Measurements from ENCODE around the gene LRRC74B.

The LRRC74B gene

GRCh38 chr22:21099578-21099977 is 53.8 kb downstream of the LRRC74B start:
- FAIRE-seq: no peak
- DNase-seq (ENCODE audit: insufficient read length, low spot score): no peak

- DNase-seq (ENCODE audit: insufficient read length, low spot score) (no peak), FAIRE-seq (peak; percentile 59)
Measured at GRCh38 chr22:21100149-21101032, 54.6 kb downstream of the LRRC74B start.

- no peak for FAIRE-seq
- DNase-seq (ENCODE audit: insufficient read length, low spot score): no peak
Measured at GRCh38 chr22:21101877-21102638, 56.3 kb downstream of the LRRC74B start.

- FAIRE-seq: no peak
- DNase-seq (ENCODE audit: insufficient read length, low spot score): no peak
Measured at GRCh38 chr22:21102659-21103267, 57.0 kb downstream of the LRRC74B start.

GRCh38 chr22:21103633-21104032 is 57.9 kb downstream of the LRRC74B start:
- no peak for FAIRE-seq

GRCh38 chr22:21104126-21104691 is 58.5 kb downstream of the LRRC74B start:
- FAIRE-seq (no peak), DNase-seq (ENCODE audit: insufficient read length, low spot score) (no peak)

More at GRCh38 chr22:21103633-21104032, 57.9 kb downstream of the LRRC74B start:
- no peak for DNase-seq (ENCODE audit: insufficient read length, low spot score)

- no peak for DNase-seq (ENCODE audit: insufficient read length, low spot score)
- no peak for FAIRE-seq
Measured at GRCh38 chr22:21105294-21105693, 59.5 kb downstream of the LRRC74B start.

- FAIRE-seq: no peak
Measured at GRCh38 chr22:21106000-21106399, 60.3 kb downstream of the LRRC74B start.

GRCh38 chr22:21108379-21109115 is 62.8 kb downstream of the LRRC74B start:
- FAIRE-seq (no peak), DNase-seq (ENCODE audit: insufficient read length, low spot score) (no peak)

More at GRCh38 chr22:21106000-21106399, 60.3 kb downstream of the LRRC74B start:
- DNase-seq (ENCODE audit: insufficient read length, low spot score): no peak

All from HTR-8/SVneo (cell line).